CD14-positive monocyte (primary cell): ENCODE measurements around the gene P2RY6. TPM values are rescaled to one million over a fixed set of nuclear protein-coding genes. Genes with fewer than 3 reads are reported as not detected.

Source experiments
- DNase-seq, 3 donors: peaks; one replicate each; pipeline ENCODE4 v3.0.0-alpha.2; 2011 to 2022
- H2AFZ ChIP-seq: 2 replicates; pipeline ENCODE4 v1.6.0; 2012; ENCODE audit warnings: mild to moderate bottlenecking, low read depth, low read length, inconsistent platforms; ENCODE audit not compliant: insufficient read depth, poor library complexity, severe bottlenecking
- H3K27ac ChIP-seq, 2 donors: 1 replicate in 1 of 2; 2 replicates in 1 of 2; pipeline ENCODE4 v1.5.1; 2012 to 2013; ENCODE audit warnings: low read length in 2 of 2, control low read depth in 1 of 2, inconsistent platforms in 1 of 2, low read depth in 1 of 2, mild to moderate bottlenecking in 1 of 2
- H3K27me3 ChIP-seq, 2 donors: one replicate each; pipeline versions ENCODE4 v1.6.0 to v1.6.1; 2011 to 2013; ENCODE audit warnings: low read length in 2 of 2; ENCODE audit not compliant: control insufficient read depth in 2 of 2, insufficient read depth in 2 of 2
- H3K36me3 ChIP-seq, 2 donors: replicated peaks in 1 of 2; 1 replicate in 1 of 2; 2 replicates in 1 of 2; pipeline versions ENCODE4 v1.5.1 to v1.6.1; 2012 to 2013; ENCODE audit warnings: low read length in 2 of 2, control low read depth in 1 of 2, inconsistent platforms in 1 of 2, mild to moderate bottlenecking in 1 of 2; ENCODE audit not compliant: insufficient read depth in 2 of 2, control insufficient read depth in 1 of 2
- H3K4me1 ChIP-seq, 2 donors: 1 replicate in 1 of 2; 2 replicates in 1 of 2; pipeline versions ENCODE4 v1.5.1 to v1.6.1; 2012 to 2013; ENCODE audit warnings: low read length in 2 of 2, control low read depth in 1 of 2, inconsistent platforms in 1 of 2, mild to moderate bottlenecking in 1 of 2, moderate library complexity in 1 of 2; ENCODE audit not compliant: insufficient read depth in 2 of 2, control insufficient read depth in 1 of 2
- H3K4me2 ChIP-seq: replicated peaks from 2 replicates; pipeline ENCODE3; 2012; ENCODE audit warnings: low read length, moderate library complexity, mild to moderate bottlenecking; ENCODE audit not compliant: poor library complexity, severe bottlenecking; ENCODE audit errors: extremely low read depth
- H3K4me3 ChIP-seq, 3 experiments: fragments of 200-600 bp in 1 of 3; sonication (generic) in 1 of 3; replicated peaks in 1 of 3; 1 replicate in 2 of 3; 2 replicates in 1 of 3; pipeline ENCODE4 v1.5.1; 2011 to 2013; ENCODE audit warnings: low read length in 3 of 3, mild to moderate bottlenecking in 3 of 3, control low read depth in 2 of 3, low read depth in 2 of 3, inconsistent platforms in 1 of 3, moderate library complexity in 1 of 3
- H3K79me2 ChIP-seq: 2 replicates; pipeline ENCODE4 v1.6.0; 2012; ENCODE audit warnings: mild to moderate bottlenecking, control low read depth, inconsistent platforms, low read length, moderate library complexity; ENCODE audit not compliant: insufficient read depth
- H3K9ac ChIP-seq: 2 replicates; pipeline ENCODE4 v1.6.0; 2017; ENCODE audit warnings: low read length, mild to moderate bottlenecking; ENCODE audit not compliant: insufficient read depth, poor library complexity, severe bottlenecking
- H3K9me3 ChIP-seq, 2 donors: replicated peaks in 1 of 2; 1 replicate in 1 of 2; 2 replicates in 1 of 2; pipeline versions ENCODE4 v1.5.1 to v1.6.1; 2012 to 2013; ENCODE audit warnings: low read length in 2 of 2, control low read depth in 1 of 2; ENCODE audit not compliant: control insufficient read depth in 1 of 2, insufficient read depth in 1 of 2
- H4K20me1 ChIP-seq: 2 replicates; pipeline ENCODE4 v1.6.0; 2012; ENCODE audit warnings: mild to moderate bottlenecking, low read length, control low read depth, moderate library complexity; ENCODE audit not compliant: insufficient read depth
- H3K27ac Mint-ChIP-seq, 7 donors: one replicate each; pipeline ENCODE4 v1.8.0; 2020; ENCODE audit warnings: mild to moderate bottlenecking in 7 of 7, mixed read lengths in 7 of 7, moderate library complexity in 6 of 7, inconsistent platforms in 2 of 7
- H3K27me3 Mint-ChIP-seq, 3 donors: one replicate each; pipeline ENCODE4 v1.8.0; 2021 to 2022; ENCODE audit warnings: low read depth in 3 of 3, mild to moderate bottlenecking in 3 of 3, mixed read lengths in 3 of 3, moderate library complexity in 3 of 3, inconsistent platforms in 1 of 3
- H3K36me3 Mint-ChIP-seq, 2 donors: one replicate each; pipeline ENCODE4 v1.8.0; 2020; ENCODE audit warnings: mixed read lengths in 2 of 2, inconsistent platforms in 1 of 2, mild to moderate bottlenecking in 1 of 2
- H3K4me1 Mint-ChIP-seq: one replicate; pipeline ENCODE4 v1.8.0; 2020; ENCODE audit warnings: mild to moderate bottlenecking, mixed read lengths
- H3K4me3 Mint-ChIP-seq, 2 donors: one replicate each; pipeline ENCODE4 v1.8.0; 2020; ENCODE audit warnings: mild to moderate bottlenecking in 2 of 2, mixed read lengths in 2 of 2, moderate library complexity in 1 of 2
- H3K9me3 Mint-ChIP-seq, 7 donors: one replicate each; pipeline ENCODE4 v1.8.0; 2020 to 2022; ENCODE audit warnings: mixed read lengths in 7 of 7, mild to moderate bottlenecking in 6 of 7, moderate library complexity in 6 of 7, inconsistent platforms in 2 of 7
- CTCF ChIP-seq: fragments of 200-600 bp; IDR thresholded peaks from one replicate; pipeline ENCODE4 v1.8.0; 2022; ENCODE audit warnings: antibody characterized with exemption, mild to moderate bottlenecking
- WGBS: methylation state at CpG from one replicate; pipeline ENCODE4 v1.1.5; 2013; ENCODE audit warnings: missing lambda C conversion rate; ENCODE audit not compliant: insufficient coverage; 5-methylcytosine and 5-hydroxymethylcytosine counted together
- intact Hi-C, 2 donors: fragments of 100-400 bp; cut with micrococcal nuclease; formaldehyde crosslinking; loops; one replicate each; pipeline versions ENCODE4 v1.15.0 to v1.15.1; 2023
- polyA plus RNA-seq, 3 donors: library from polyadenylated mRNA; depleted of rRNA in 1 of 3; unstranded in 2 of 3; stranded (reverse) in 1 of 3; fragments of 300-500 nt in 2 of 3; fragments of >200 nt in 1 of 3; fragmentation: Illumina TruSeq in 2 of 3; gene quantifications; 1 replicate in 2 of 3; 2 replicates in 1 of 3; pipeline ENCODE4 v1.2.3, GENCODE V29; 2012 to 2021

Gene P2RY6
- polyA plus RNA-seq, 3 donors = 1.7 to 5.1 (median 1.8) TPM

GRCh38 chr11:73239571-73240189, 32.5 kb upstream of the P2RY6 start:
- Histone ChIP-seq H3K27ac (peak overlapping the region in 1 of 2 donors; percentile 65), H3K4me1 (peaks cover 5 to 6% of the 10 kb centered on the region in 2 donors), H3K4me2 (no peak overlapping the region), H3K36me3 (peaks cover 47 to 75% of the 10 kb centered on the region in 2 donors), H3K9me3 (no peaks in the 10 kb centered on the region), H3K4me3 (no peak overlapping the region), H3K9ac (no peak overlapping the region), H3K27me3 (no peaks in the 10 kb centered on the region), H4K20me1 (peaks cover 20% of the 10 kb centered on the region), H2AFZ (no peak overlapping the region), H3K79me2 (peaks cover 57% of the 10 kb centered on the region)
- Mint-ChIP-seq H3K9me3 (no peaks in the 10 kb centered on the region), H3K27ac (peak overlapping the region in 3 of 7 donors; percentile 30 to 88 (median 87)), H3K4me3 (no peak overlapping the region), H3K4me1 (peaks cover 28% of the 10 kb centered on the region), H3K27me3 (no peaks in the 10 kb centered on the region), H3K36me3 (peaks cover 52 to 82% of the 10 kb centered on the region in 2 donors)
- 88% methylated on average over 3 of the region's 7 CpGs for WGBS
- TF ChIP-seq CTCF = no peak
- DNase-seq = no peak
- intact Hi-C loops = loop anchor here (5.0 to 10.0 kb wide), 3 partner anchors 52 to 405 kb away; no protein-coding TSS in a partner anchor

- H3K79me2 ChIP-seq = peaks cover 51% of the 10 kb centered on the region
- peaks cover 41 to 69% of the 10 kb centered on the region in 2 donors for H3K36me3 ChIP-seq
- no peak for TF ChIP-seq CTCF
- no peak overlapping the region for H3K4me3 ChIP-seq
- Mint-ChIP-seq H3K4me1 (peaks cover 28% of the 10 kb centered on the region), H3K27me3 (no peaks in the 10 kb centered on the region), H3K27ac (peak overlapping the region in 4 of 7 donors; percentile 8 to 79 (median 34)), H3K36me3 (peaks cover 48 to 76% of the 10 kb centered on the region in 2 donors), H3K9me3 (no peaks in the 10 kb centered on the region), H3K4me3 (no peak overlapping the region)
- WGBS = 91% methylated on average over 3 of the region's 4 CpGs
- intact Hi-C loops = loop anchor here (5.0 to 10.0 kb wide), 2 partner anchors 318 to 405 kb away; no protein-coding TSS in a partner anchor
- no peak overlapping the region for H2AFZ ChIP-seq
- H3K4me2 ChIP-seq = no peak overlapping the region
- no peak overlapping the region for H3K9ac ChIP-seq
- no peaks in the 10 kb centered on the region for H3K27me3 ChIP-seq
- no peak for DNase-seq
- no peaks in the 10 kb centered on the region for H3K9me3 ChIP-seq
- H3K27ac ChIP-seq = peak overlapping the region in 1 of 2 donors; percentile 3
- peaks cover 5 to 6% of the 10 kb centered on the region in 2 donors for H3K4me1 ChIP-seq
- peaks cover 20% of the 10 kb centered on the region for H4K20me1 ChIP-seq
Measured at GRCh38 chr11:73240190-73240781, 31.9 kb upstream of the P2RY6 start.
